CD4-positive, CD25-positive, alpha-beta regulatory T cell (primary cell): ENCODE data around the gene WWP2. TPM values are rescaled to one million over a fixed set of nuclear protein-coding genes. Genes with fewer than 3 reads are reported as not detected.

Experiments used
- ATAC-seq, 2 donors: fragments of 150-1000 bp; cut with Tn5 transposase; one replicate each; pipeline ENCODE4 v1.10.0; 2021; ENCODE audit warnings: low read depth in 2 of 2, moderate number of reproducible peaks in 2 of 2, moderate library complexity in 1 of 2
- DNase-seq, 3 donors: peaks; one replicate each; pipeline versions ENCODE4 v3.0.0 to v3.0.0-alpha.2; 2012 to 2022; ENCODE audit warnings: mixed read lengths in 1 of 3
- H3K27ac ChIP-seq: one replicate; pipeline ENCODE4 v1.7.0; 2013; ENCODE audit warnings: mild to moderate bottlenecking, low read length; ENCODE audit not compliant: insufficient read depth, poor library complexity, severe bottlenecking
- H3K27me3 ChIP-seq: one replicate; pipeline ENCODE4 v1.7.0; 2013; ENCODE audit warnings: low read length; ENCODE audit not compliant: control insufficient read depth, insufficient read depth
- H3K36me3 ChIP-seq: one replicate; pipeline ENCODE4 v1.7.0; 2013; ENCODE audit warnings: mild to moderate bottlenecking, low read length, moderate library complexity; ENCODE audit not compliant: control insufficient read depth, insufficient read depth
- H3K4me1 ChIP-seq: 2 replicates; pipeline ENCODE4 v1.7.0; 2013; ENCODE audit warnings: mild to moderate bottlenecking, low read length; ENCODE audit not compliant: insufficient read depth, control insufficient read depth, poor library complexity, severe bottlenecking
- H3K4me3 ChIP-seq: one replicate; pipeline ENCODE4 v1.7.0; 2013; ENCODE audit warnings: low read depth, mild to moderate bottlenecking, low read length, moderate library complexity
- H3K9me3 ChIP-seq, 2 experiments: 1 replicate in 1 of 2; 2 replicates in 1 of 2; pipeline ENCODE4 v1.7.0; 2013; ENCODE audit warnings: low read length in 2 of 2, mild to moderate bottlenecking in 1 of 2, moderate library complexity in 1 of 2; ENCODE audit not compliant: control insufficient read depth in 2 of 2
- H3K27ac Mint-ChIP-seq, 3 donors: one replicate each; pipeline ENCODE4 v1.8.0; 2020 to 2022; ENCODE audit warnings: mild to moderate bottlenecking in 3 of 3, mixed read lengths in 3 of 3, moderate library complexity in 2 of 3
- H3K27me3 Mint-ChIP-seq: one replicate; pipeline ENCODE4 v1.8.0; 2022; ENCODE audit warnings: mild to moderate bottlenecking, mixed read lengths
- H3K36me3 Mint-ChIP-seq: one replicate; pipeline ENCODE4 v1.8.0; 2020; ENCODE audit warnings: mixed read lengths
- H3K4me1 Mint-ChIP-seq, 4 donors: one replicate each; pipeline ENCODE4 v1.8.0; 2020 to 2022; ENCODE audit warnings: mixed read lengths in 4 of 4, mild to moderate bottlenecking in 1 of 4
- H3K4me3 Mint-ChIP-seq, 4 donors: one replicate each; pipeline ENCODE4 v1.8.0; 2020 to 2022; ENCODE audit warnings: mild to moderate bottlenecking in 4 of 4, mixed read lengths in 4 of 4, moderate library complexity in 3 of 4
- H3K9me3 Mint-ChIP-seq, 7 donors: one replicate each; pipeline ENCODE4 v1.8.0; 2020 to 2022; ENCODE audit warnings: mixed read lengths in 7 of 7, mild to moderate bottlenecking in 3 of 7, moderate library complexity in 2 of 7
- polyA plus RNA-seq, 4 donors: library from polyadenylated mRNA; unstranded; fragments of 300-500 nt; fragmentation: Illumina TruSeq; gene quantifications; one replicate each; pipeline ENCODE4 v1.2.3, GENCODE V29; 2021
- total RNA-seq: library from RNA; stranded (reverse); gene quantifications from one replicate; pipeline ENCODE4 v1.2.3, GENCODE V29; 2022

WWP2 gene
- total and polyA plus RNA-seq, 5 donors from 2014 or later = 36.3 to 93.0 (median 41.5) TPM

DNA sequence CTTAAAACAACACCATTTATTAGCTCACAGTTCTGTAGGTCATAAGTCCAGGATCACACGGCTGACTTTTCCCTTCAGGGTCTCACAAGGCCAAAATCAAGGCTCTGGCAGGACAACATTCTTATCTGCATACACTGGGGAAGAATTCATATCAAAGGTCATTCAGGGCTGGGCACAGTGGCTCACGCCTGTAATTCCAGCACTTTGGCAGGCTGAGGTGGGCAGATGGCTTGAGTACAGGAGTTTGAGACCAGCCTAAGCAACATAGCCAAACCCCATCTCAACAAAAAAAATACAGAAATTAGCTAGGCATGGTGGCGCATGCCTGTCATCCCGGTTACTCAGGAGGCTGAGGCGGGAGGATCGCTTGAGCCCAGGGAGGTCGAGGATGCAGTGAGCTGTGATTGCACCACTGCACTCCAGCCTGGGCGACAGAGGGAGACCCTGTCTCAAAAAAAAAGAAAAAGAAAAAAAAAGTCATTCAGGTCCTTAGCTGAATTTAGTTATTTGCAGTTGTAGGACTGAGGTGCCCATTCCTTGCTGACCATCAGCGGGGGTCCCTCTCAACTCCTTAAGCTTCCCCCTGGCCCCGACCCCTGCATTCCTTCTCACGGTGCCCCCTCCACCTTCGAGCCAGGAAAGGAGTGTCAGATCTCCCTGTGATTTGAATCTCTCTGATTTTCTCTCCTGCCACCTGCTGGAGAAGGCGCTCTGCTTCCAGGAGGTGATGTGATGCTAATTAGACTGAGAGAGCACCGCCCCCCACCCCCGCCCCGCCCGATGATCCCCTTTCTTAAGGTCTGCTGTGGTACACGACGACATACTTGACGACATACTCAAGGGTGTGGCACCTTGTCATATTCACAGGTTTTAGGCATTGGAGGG is 97.2 kb downstream of the WWP2 start:
- Histone ChIP-seq H3K27ac (no peak overlapping the region), H3K9me3 (no peaks in the 10 kb centered on the region), H3K27me3 (no peaks in the 10 kb centered on the region), H3K36me3 (peaks cover 27% of the 10 kb centered on the region), H3K4me1 (no peaks in the 10 kb centered on the region), H3K4me3 (no peak overlapping the region)
- Mint-ChIP-seq H3K4me3 (no peak overlapping the region), H3K27me3 (no peaks in the 10 kb centered on the region), H3K9me3 (no peaks in the 10 kb centered on the region), H3K27ac (peak overlapping the region; percentile 3 to 50 (median 18)), H3K36me3 (peaks cover 32% of the 10 kb centered on the region), H3K4me1 (peaks cover 4 to 11% (median 6%) of the 10 kb centered on the region in 4 donors)
- peak in 1 of 3 donors; percentile 24 for DNase-seq
- ATAC-seq = no peak

DNA sequence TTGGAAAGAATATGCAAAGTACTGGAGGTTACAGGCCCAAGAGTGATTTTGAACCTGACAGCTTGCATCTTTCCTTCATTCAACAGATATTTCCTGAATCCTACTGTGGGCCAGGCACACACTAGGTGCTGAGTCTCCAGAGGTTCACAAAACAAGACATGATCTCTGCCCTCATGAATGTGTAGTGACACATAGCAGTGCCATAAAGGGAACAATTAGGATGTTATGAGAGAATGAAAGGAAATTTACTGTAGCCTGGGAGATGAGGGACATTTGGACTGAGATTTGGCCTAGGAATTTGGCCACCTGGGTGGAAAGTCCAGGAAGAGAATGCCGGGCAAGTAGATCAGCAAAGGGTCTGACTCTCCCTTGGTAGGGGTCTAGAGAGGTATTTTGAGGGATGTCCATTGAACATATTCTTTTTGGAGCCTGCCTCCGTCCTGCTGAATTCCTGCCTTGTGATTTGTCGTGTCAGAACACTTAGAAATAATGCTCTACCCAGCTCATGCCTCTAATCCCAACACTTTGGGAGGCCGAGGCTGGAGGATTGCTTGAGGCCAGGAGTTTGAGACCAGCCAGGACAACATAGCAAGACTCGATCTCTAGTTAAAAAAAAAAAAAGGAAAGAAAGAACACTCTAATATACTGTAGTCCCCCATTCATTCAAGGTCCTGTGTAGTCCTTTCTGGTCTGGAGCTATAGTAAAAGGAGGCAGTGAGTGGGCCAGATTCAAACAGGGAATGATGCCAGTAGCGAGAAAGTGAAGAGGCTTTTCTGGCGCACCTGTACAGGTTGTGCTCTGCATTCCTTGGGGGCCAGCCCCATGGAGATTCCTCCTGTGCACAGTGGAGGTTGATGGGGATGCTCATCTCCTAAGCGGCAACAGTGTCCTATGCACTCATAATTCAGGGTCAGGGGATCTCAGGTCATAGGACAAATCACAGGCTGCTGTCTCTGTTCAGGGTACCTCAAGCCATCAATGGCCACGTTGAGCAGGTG is 98.4 kb downstream of the WWP2 start:
- DNase-seq (no peak), ATAC-seq (no peak)
- Histone ChIP-seq H3K4me1 (no peaks in the 10 kb centered on the region), H3K27ac (no peak overlapping the region), H3K9me3 (no peaks in the 10 kb centered on the region), H3K4me3 (no peak overlapping the region), H3K36me3 (peaks cover 25% of the 10 kb centered on the region), H3K27me3 (no peaks in the 10 kb centered on the region)
- H3K27me3 Mint-ChIP-seq = no peaks in the 10 kb centered on the region
- H3K9me3 Mint-ChIP-seq = no peaks in the 10 kb centered on the region
- peak overlapping the region in 1 of 3 donors; percentile 64 for H3K27ac Mint-ChIP-seq
- peaks cover 4 to 11% (median 6%) of the 10 kb centered on the region in 4 donors for H3K4me1 Mint-ChIP-seq
- no peak overlapping the region for H3K4me3 Mint-ChIP-seq
- peaks cover 28% of the 10 kb centered on the region for H3K36me3 Mint-ChIP-seq

DNA sequence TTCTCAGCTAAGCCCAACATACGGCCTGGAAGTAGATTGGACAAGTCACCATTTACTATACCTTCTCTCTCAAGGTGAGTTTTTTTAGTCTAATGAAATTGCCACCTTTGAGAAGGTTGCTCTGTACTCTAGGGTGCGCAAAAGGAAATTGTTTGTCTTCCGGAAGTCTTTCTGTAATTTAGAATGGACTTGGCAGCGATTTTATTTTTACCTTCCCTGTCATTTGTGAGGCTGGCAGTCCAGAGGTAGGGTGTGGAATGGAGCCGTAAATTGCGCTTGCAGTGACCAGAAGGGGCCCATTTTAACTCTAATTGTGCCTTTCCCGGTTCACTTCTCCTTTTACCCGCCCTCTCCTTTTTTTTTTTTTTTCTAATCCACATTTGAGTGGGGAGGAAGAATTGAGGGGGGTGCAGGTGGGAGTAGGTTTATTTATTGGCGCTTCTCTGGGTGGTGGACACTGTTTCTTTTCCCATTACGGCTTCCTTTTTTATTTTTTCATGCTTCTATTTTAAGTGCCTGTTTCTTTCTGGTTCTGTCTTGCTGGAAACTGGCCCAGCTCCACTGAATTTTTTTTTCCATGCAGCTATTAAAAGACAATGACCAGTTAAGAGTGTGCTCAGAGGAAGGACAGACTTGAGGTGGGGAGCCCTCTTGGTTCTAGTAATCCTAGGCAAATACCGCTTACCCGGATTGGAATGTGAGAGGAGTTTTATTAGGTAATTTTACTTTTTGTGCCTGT is 99.3 kb downstream of the WWP2 start:
- Histone ChIP-seq H3K27ac (no peak overlapping the region), H3K9me3 (no peaks in the 10 kb centered on the region), H3K27me3 (no peaks in the 10 kb centered on the region), H3K4me3 (no peak overlapping the region), H3K4me1 (no peaks in the 10 kb centered on the region), H3K36me3 (peaks cover 27% of the 10 kb centered on the region)
- Mint-ChIP-seq H3K27me3 (no peaks in the 10 kb centered on the region), H3K4me3 (no peak overlapping the region), H3K4me1 (peaks cover 5 to 6% (median 6%) of the 10 kb centered on the region in 4 donors), H3K36me3 (peaks cover 23% of the 10 kb centered on the region), H3K27ac (peak overlapping the region in 1 of 3 donors; percentile 64), H3K9me3 (no peaks in the 10 kb centered on the region)
- DNase-seq (no peak), ATAC-seq (no peak)

DNA sequence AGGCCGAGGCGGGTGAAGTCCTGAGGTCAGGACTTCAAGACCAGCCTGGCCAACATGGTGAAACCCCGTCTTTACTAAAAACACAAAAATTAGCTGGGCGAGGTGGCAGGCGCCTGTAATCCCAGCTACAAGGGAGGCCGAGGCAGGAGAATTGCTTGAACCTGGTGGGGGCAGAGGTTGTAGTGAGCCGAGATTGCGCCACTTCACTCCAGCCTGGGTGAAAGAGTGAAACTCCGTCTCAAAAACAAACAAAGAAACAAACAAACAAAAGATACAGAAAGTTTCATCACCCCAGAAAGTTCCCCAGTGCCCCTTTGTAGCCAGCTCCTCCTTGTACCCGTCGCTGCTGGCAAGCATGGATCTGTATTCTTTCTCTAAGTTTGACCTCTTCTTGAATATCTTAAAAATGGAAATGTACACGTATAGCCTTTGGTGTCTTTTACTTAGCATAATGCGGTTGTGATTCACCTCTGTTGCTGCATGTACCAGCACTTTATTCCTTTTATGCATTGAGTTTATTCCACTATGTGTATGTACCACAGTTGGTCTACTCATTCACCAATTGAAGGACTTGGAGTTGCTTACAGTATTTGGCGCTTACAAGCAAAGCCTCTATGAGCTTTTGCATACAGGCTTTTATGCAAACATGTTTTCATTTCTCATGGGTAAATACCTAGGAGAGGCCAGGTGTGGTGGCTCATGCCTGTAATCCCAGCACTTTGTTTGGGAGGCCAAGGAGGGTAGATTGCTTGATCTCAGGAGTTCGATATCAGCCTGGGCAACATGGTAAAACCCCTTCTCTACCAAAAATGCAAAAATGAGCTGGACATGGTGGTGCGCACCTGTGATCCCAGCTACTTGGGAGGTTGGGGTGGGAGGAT is 101.5 kb downstream of the WWP2 start:
- Mint-ChIP-seq H3K4me1 (peaks cover 3 to 4% (median 4%) of the 10 kb centered on the region in 4 donors), H3K27me3 (no peaks in the 10 kb centered on the region), H3K4me3 (no peak overlapping the region), H3K36me3 (peaks cover 20% of the 10 kb centered on the region), H3K9me3 (no peaks in the 10 kb centered on the region), H3K27ac (peak overlapping the region in 1 of 3 donors; percentile 40)
- Histone ChIP-seq H3K4me1 (no peaks in the 10 kb centered on the region), H3K27ac (no peak overlapping the region), H3K27me3 (no peaks in the 10 kb centered on the region), H3K9me3 (no peaks in the 10 kb centered on the region), H3K36me3 (peaks cover 29% of the 10 kb centered on the region), H3K4me3 (no peak overlapping the region)
- DNase-seq (no peak), ATAC-seq (no peak)

DNA sequence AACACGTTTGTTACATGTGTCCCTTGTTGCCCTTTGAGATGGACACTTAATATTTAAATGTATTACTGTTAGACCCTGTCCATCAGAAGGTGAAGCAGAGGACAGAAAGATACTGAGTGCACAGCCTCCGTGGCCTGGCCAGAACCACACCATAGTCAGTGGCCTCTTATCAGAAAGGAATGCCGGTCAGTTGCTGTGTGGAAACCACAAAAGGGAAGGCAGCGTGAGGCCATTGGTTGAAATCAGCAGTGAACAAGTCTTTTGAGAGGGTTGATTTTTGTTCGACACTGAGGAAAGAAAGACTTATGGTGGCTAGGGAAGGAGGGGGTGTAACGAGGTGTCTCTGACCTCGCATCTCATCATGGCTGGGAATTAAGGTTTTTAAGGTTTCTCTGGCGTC is 103.6 kb downstream of the WWP2 start:
- Mint-ChIP-seq H3K9me3 (no peaks in the 10 kb centered on the region), H3K4me3 (no peak overlapping the region), H3K4me1 (peaks cover 0 to 3% (median 0%) of the 10 kb centered on the region in 4 donors), H3K36me3 (peaks cover 14% of the 10 kb centered on the region), H3K27me3 (no peaks in the 10 kb centered on the region), H3K27ac (peak overlapping the region in 1 of 3 donors; percentile 56)
- no peak for ATAC-seq
- Histone ChIP-seq H3K27ac (no peak overlapping the region), H3K4me1 (no peaks in the 10 kb centered on the region), H3K36me3 (peaks cover 25% of the 10 kb centered on the region), H3K9me3 (no peaks in the 10 kb centered on the region), H3K4me3 (no peak overlapping the region), H3K27me3 (no peaks in the 10 kb centered on the region)
- DNase-seq = no peak

DNA sequence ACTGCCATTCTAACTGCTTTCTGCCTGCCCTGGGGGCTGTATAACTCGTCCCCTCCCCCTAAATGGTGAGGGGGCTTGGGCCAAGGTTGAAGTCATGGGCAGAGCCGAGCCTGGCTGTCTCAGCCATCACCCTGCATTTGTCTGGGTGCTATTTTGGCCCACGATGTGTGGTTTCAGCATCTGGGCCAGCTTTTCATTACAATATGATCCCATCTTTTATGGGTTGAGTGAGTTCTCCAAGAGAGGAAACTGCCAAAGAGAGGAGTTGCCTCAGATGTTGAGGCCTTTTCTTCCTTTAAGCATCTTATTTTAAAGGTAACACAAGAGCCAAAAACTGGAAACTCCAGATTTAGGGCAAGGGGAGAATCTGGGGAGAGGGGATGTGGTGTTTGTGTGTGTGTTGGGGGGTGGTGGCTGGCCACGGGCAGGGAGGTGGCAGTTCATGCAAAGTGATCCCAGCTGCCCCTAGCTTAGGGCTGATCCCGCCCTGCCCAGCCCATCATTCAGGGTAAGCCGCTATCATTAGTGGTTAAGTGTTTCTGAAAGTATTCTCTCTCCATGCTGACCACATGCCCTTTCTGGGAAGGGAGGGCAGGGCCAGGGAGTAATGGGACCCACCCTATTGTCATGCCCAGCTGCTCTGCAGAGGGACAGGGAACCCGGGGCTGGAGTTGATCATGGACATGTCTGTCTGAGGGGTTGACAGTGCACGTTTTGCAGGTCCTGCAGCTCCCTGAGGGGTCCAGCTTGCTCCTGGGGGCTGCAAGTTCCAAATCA is 105.8 kb downstream of the WWP2 start:
- ATAC-seq (no peak), DNase-seq (no peak)
- Mint-ChIP-seq H3K27me3 (no peaks in the 10 kb centered on the region), H3K4me3 (no peak overlapping the region), H3K36me3 (peaks cover 20% of the 10 kb centered on the region), H3K4me1 (peaks cover 0 to 3% (median 0%) of the 10 kb centered on the region in 4 donors), H3K27ac (peak overlapping the region in 1 of 3 donors; percentile 32), H3K9me3 (no peaks in the 10 kb centered on the region)
- Histone ChIP-seq H3K36me3 (peaks cover 35% of the 10 kb centered on the region), H3K27me3 (no peaks in the 10 kb centered on the region), H3K9me3 (no peaks in the 10 kb centered on the region), H3K4me1 (no peaks in the 10 kb centered on the region), H3K4me3 (no peak overlapping the region), H3K27ac (no peak overlapping the region)
